ENCODE data around the gene NCOA7. TPM values are rescaled to one million over a fixed set of nuclear protein-coding genes. Genes with fewer than 3 reads are reported as not detected.

Gene NCOA7
- total RNA-seq, 3 donors from 2014 or later (not counting 1 experiment from before 2014, with no cell fraction given) = 37.3 to 66.6 (median 56.8) TPM

DNA sequence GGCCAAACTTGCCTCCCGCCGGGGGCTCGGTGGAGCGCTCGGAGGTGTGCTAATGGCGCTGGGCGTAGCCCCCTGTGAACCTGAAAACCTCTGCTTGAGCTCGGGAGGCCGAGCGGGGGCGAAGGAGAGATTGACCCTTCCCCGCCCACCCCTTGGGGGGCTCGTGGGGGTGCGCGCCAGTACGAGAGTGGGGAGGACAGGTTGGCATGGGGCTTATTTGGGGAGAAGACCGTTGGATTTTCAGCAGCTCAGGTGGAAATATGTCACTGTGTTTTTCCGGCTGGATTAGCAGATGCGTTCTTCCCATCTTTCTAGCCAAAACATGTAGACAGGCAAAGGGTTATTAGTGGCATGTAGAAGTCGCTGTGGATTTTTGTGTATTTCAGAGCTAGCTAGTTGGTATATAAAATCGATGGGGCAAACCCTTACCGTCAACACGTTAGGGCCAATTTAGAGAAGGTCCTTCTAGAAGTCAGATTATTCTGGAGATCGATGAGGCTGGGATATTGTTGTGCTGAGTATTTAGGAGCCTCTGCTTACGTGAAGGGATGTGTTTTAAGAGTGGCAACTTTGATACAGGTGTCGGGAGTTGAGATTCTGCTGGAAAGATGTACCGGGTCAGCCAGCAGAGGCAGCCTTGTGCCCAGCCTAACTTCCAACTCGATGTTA lies 525 bp downstream of the NCOA7 start:
- no peaks in the 10 kb centered on the region for H3K9me3 ChIP-seq (ENCODE audit: control insufficient read depth, insufficient read depth, low read length)
- TF ChIP-seq, protein P1, sequence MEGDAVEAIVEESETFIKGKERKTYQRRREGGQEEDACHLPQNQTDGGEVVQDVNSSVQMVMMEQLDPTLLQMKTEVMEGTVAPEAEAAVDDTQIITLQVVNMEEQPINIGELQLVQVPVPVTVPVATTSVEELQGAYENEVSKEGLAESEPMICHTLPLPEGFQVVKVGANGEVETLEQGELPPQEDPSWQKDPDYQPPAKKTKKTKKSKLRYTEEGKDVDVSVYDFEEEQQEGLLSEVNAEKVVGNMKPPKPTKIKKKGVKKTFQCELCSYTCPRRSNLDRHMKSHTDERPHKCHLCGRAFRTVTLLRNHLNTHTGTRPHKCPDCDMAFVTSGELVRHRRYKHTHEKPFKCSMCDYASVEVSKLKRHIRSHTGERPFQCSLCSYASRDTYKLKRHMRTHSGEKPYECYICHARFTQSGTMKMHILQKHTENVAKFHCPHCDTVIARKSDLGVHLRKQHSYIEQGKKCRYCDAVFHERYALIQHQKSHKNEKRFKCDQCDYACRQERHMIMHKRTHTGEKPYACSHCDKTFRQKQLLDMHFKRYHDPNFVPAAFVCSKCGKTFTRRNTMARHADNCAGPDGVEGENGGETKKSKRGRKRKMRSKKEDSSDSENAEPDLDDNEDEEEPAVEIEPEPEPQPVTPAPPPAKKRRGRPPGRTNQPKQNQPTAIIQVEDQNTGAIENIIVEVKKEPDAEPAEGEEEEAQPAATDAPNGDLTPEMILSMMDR (IDR thresholded peaks at IDR 0.05) = no peak
- no peaks in the 10 kb centered on the region for H3K36me3 ChIP-seq (ENCODE audit: control insufficient read depth, insufficient read depth, low read length)
- Mint-ChIP-seq H3K4me1 (peaks cover 42 to 44% of the 10 kb centered on the region in 2 donors), H3K36me3 (no peaks in the 10 kb centered on the region), H3K27me3 (ENCODE audit: low read depth in 2 of 2) (no peaks in the 10 kb centered on the region), H3K9me3 (no peaks in the 10 kb centered on the region), H3K4me3 (peak overlapping the region; percentile 97), H3K27ac (peak overlapping the region; percentile 93 to 98)
- ATAC-seq (peak; percentile 23 to 36 (median 27)), DNase-seq (peak; percentile 25 to 77)
- intact Hi-C loops (cut with micrococcal nuclease) = loop anchor here (2.0 kb wide), 1 partner anchor 44 kb away; no protein-coding TSS in a partner anchor
- peak overlapping the region; percentile 78 for H3K4me3 ChIP-seq (ENCODE audit: low read length)
- H3K27ac ChIP-seq (ENCODE audit: low read length) = peak overlapping the region; percentile 92
- H3K4me1 ChIP-seq (ENCODE audit: control insufficient read depth, insufficient read depth, low read length) = peaks cover 18% of the 10 kb centered on the region
- under 1% methylated on average over 28 of the region's 28 CpGs for WGBS (ENCODE audit: insufficient coverage)
- H3K27me3 ChIP-seq (ENCODE audit: control insufficient read depth, insufficient read depth, low read length) = no peaks in the 10 kb centered on the region

- no peaks in the 10 kb centered on the region for H3K36me3 ChIP-seq (ENCODE audit: control insufficient read depth, insufficient read depth, low read length)
- no peaks in the 10 kb centered on the region for H3K9me3 ChIP-seq (ENCODE audit: control insufficient read depth, insufficient read depth, low read length)
- no peaks in the 10 kb centered on the region for H3K27me3 ChIP-seq (ENCODE audit: control insufficient read depth, insufficient read depth, low read length)
- H3K27ac ChIP-seq (ENCODE audit: low read length) = no peak overlapping the region
- no peaks in the 10 kb centered on the region for H3K9me3 Mint-ChIP-seq
- H3K4me1 Mint-ChIP-seq = peaks cover 42 to 44% of the 10 kb centered on the region in 2 donors
- peak overlapping the region; percentile 97 for H3K4me3 Mint-ChIP-seq
- H3K4me3 ChIP-seq (ENCODE audit: low read length) = no peak overlapping the region
- intact Hi-C loops (cut with micrococcal nuclease) = loop anchor here (2.0 kb wide), 1 partner anchor 43 kb away; no protein-coding TSS in a partner anchor
- DNase-seq (no peak), ATAC-seq (no peak)
- TF ChIP-seq, protein P1 (IDR thresholded peaks at IDR 0.05) = peak; percentile 46
- peak overlapping the region; percentile 93 to 98 for H3K27ac Mint-ChIP-seq
- H3K36me3 Mint-ChIP-seq = no peaks in the 10 kb centered on the region
- H3K27me3 Mint-ChIP-seq (ENCODE audit: low read depth in 2 of 2) = no peaks in the 10 kb centered on the region
- H3K4me1 ChIP-seq (ENCODE audit: control insufficient read depth, insufficient read depth, low read length) = peaks cover 18% of the 10 kb centered on the region
Observed at GRCh38 chr6:125791820-125792165, 1.0 kb downstream of the NCOA7 start.

DNA sequence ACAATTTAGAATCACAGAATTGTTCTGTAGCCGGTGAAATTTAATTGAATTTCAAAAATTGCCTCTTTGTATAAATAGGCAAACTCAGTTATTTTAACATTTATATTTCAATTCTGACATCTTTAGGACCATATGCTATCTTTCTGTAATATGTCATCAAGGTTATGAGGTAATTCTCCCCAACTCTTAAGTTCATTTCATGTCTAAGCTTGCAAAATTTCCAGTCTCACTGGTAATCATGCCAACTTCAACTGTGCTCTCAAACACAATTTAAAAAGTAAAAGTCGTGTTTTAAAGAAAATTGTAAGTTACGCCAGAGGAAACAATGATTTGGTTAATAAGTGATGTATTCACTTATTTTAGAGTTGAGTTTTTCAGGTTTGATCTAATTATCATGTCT lies 1.4 kb downstream of the NCOA7 start:
- no peak overlapping the region for H3K4me3 ChIP-seq (ENCODE audit: low read length)
- peak overlapping the region; percentile 97 for H3K4me3 Mint-ChIP-seq
- H3K27ac Mint-ChIP-seq = peak overlapping the region; percentile 93 to 98

More for the DNA sequence above, 1.4 kb downstream of the NCOA7 start:
- no peak overlapping the region for H3K27ac ChIP-seq (ENCODE audit: low read length)
- Mint-ChIP-seq H3K36me3 (no peaks in the 10 kb centered on the region), H3K4me1 (peaks cover 44 to 46% of the 10 kb centered on the region in 2 donors), H3K9me3 (no peaks in the 10 kb centered on the region), H3K27me3 (ENCODE audit: low read depth in 2 of 2) (no peaks in the 10 kb centered on the region)
- intact Hi-C loops (cut with micrococcal nuclease) = no loop called here
- H3K4me1 ChIP-seq (ENCODE audit: control insufficient read depth, insufficient read depth, low read length) = peaks cover 18% of the 10 kb centered on the region
- TF ChIP-seq, protein P1 (IDR thresholded peaks at IDR 0.05) = no peak
- ATAC-seq = no peak
- H3K9me3 ChIP-seq (ENCODE audit: control insufficient read depth, insufficient read depth, low read length) = no peaks in the 10 kb centered on the region
- no peaks in the 10 kb centered on the region for H3K27me3 ChIP-seq (ENCODE audit: control insufficient read depth, insufficient read depth, low read length)
- DNase-seq = no peak
- peaks cover 3% of the 10 kb centered on the region for H3K36me3 ChIP-seq (ENCODE audit: control insufficient read depth, insufficient read depth, low read length)
- WGBS (ENCODE audit: insufficient coverage) = 80% methylated on average over 1 of the region's 3 CpGs
